HUDEP-2 (cell line): ENCODE results near the gene NME3.
"Not testable (repeated sequence)": the region's sequence is repeated elsewhere in the genome, so short reads cannot be mapped to it uniquely, and the experiment has no call there.

Experiments used
- DNase-seq, 76 experiments: peaks; one replicate each; lab custom pipeline; 2025; ENCODE audit not compliant: unreplicated experiment in 76 of 76; lab: John Stamatoyannopoulos, UW

NME3 gene

DNA sequence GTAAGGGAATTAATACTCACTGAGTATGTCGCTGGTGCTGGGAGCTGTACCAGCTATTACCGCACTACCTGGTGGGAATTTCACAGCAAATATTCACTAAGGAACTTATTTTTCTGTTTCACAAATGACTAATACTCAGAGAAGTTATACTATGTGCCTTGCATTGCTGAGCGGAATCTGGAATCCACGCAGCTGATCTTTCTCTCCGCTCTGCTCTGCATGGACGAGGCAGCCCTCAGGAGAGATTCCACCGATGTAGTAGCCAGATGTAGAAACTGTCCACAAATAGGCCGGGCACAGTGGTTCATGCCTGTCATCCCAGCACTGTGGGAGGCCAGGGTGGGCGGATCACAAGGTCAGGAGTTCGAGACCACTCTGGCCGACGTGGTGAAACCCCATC is 17.1 kb downstream of the NME3 start:
- no peak for DNase-seq

DNA sequence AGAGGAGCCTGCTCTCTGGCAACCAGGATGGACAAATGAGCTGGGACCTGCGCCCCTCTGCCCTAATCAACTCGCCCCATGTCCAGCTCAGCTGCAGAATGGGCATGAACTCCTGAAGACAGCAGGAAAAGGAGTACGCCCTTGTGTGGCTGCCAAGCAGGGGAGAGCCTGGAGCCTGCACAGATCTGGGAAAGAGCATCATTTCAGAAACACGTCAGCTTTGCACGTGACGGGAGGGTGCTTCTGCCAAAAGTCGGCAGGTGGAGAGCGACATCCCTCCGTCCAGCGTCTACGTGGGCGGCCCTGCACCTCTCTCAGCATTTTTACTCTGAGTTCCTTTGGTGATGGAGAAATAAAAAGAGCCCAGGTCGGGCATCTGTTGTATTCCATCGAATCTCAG is 18.5 kb downstream of the NME3 start:
- DNase-seq, result no peak

- no peak for DNase-seq
These were observed 19.4 kb downstream of the NME3 start for GRCh38 chr16:1751946-1752345.

DNA sequence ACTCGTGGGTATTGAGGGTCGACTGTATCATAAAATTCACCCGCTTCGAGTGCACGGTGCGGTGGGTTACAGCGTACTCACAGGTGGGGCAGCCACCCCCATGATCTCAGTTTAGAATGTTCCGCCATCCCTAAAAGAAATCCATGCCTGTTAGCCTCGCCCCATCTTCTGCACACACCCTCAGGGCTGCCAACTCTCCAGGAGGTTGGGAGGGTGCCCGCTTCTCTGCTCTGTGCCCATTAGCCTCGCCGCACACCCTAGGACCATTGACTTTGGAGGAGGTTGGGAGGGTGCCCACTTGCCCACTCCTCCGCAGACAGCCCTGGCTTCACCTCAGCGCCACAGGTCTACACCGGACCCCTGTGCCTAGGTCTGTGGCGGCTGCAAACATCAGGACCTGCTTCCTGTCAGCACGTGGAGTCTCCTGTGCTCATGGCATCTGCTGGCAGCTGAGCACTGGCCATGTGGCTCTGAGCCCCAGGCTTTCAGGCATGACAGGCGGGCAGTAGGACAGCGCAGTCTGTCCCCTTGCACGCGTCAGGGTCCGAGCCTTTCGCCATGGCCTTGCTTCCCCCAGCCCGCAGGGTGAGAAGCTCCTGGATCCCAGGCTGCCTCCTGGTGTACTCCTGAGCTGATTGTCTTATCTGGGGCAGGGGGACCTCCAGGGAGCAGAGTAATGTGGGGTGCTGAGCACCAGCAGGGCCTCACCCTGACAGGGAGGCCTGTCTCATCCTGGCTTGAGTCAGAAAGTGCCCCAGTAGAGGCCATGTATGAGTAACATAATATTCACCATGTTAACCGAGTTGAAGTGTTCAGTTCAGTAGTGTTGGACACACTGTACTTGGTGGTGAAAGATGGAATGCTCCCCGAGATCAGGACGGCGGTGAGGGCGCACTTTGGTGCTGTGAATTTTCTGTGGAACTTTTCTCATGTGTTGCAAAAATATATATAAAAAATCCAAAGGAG is 21.9 kb downstream of the NME3 start:
- no peak for DNase-seq

- DNase-seq, result no peak
These were observed 23.4 kb downstream of the NME3 start for GRCh38 chr16:1747934-1748333.

DNA sequence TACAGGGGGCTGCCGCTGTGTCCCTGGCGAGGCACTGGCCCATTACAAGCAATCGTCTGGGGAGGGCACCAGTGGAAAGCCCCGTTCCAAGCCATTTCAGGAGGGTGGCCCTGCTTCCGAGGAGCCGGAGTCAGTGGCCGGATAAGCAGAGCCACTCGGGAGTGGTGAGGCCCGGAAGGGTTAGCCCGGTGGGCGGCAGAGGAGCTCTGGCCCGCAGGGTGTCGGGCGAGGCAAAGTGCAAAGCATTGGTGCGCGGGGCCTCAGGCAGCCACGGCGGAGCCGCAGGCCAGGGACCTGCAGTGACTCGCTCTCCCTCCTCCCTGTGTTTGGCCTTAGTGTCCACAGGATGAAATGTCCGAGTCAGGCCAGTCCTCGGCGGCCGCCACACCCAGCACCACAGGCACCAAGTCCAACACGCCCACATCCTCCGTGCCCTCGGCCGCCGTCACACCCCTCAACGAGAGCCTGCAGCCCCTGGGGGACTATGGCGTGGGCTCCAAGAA is 24.6 kb downstream of the NME3 start:
- DNase-seq, result no peak

- DNase-seq, result no peak
These were observed 25.2 kb downstream of the NME3 start for GRCh38 chr16:1745900-1746692.

DNA sequence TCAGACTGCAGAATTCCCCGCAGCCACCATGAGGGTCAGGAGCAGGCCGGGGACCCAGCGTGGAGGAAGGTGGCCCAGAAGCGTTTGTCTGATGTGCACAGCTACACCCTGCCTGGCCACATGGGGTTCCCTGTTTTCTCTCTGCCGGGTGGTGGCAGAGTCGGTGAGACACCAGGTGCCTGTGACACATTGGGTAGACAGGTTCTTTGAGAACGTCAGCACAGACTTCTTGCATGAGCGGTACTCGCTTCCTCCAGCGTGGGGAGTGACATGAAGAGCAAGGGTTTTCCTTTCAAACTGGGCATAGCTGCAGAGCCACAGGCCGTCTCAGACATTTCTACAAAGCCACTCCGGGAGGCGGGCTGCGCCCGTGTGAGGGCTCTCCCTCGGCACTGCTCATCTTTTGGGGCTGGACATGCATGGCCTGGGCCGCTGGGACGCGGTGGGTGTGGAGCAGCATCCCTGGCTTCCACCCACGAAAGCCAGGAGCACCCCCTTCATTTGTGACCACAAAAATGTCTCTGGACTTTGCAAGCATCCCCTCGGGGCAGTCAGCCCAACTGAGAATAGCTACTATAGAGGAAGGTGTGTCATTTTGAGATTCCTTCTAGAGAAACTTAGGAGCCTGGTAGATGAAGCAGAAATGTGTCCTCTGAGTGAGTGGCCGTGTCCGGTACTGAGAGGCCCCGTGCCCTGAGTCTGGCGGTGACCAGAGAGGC is 26.0 kb downstream of the NME3 start:
- DNase-seq, result no peak

DNA sequence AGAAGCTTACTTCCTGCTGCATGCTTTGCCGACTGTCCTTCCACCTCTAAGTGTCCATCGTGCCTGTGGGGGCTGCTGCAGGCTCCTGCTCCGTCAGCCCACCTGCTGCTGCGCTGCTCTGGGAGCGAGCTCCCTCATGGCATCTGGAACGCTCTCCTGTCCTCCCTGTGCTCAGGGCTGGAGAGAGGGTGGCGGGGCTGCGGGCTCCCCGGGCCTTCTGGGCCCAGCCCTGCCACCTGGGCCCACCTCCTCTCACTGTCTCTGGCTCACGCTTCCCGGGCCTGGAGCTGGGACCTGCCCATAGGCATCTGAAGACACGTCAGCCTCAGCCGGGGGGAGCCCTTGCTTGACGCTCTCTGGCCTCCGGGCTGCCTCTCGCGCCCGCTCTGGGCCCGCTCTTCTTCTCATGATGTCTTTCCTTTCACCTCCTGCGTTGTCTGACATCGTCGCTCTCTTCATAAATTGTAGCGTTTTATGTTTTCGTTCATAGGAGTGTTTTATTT is 27.0 kb downstream of the NME3 start:
- DNase-seq, result no peak

GRCh38 chr16:1743376-1744337 is 27.7 kb downstream of the NME3 start:
- DNase-seq, result no peak

DNA sequence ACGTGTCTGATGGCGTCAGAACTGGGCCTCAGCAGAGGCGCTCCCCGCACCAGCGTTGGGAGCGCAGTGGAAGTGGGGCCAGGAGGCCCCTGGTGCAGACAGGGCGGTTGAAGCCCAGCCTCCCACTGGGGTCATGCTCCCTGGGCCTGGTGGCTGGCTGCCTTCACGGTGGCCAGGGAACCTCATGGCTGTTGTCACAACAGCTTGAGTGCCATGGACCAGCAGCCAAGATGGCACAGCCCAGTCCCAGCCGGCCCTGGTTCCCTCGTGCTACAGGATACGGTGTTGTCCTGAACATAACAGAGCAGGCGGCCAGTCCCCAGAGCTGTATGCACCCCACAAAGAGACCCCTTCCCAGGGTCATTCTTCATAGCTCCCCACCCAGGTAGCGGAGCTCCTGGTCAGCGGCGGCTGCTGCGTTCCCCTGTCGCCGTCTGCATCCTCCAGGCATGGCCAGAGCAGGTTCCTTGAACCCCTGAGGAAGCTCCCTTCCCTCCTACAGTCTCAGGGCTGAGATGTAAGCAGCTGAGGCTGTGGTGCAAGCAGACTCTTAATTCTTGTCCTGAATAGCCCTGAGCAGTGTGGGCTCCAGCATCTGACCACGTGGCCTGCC is 29.7 kb downstream of the NME3 start:
- no peak for DNase-seq

- DNase-seq, result no peak
These were observed 30.4 kb downstream of the NME3 start for GRCh38 chr16:1740781-1741490.

DNA sequence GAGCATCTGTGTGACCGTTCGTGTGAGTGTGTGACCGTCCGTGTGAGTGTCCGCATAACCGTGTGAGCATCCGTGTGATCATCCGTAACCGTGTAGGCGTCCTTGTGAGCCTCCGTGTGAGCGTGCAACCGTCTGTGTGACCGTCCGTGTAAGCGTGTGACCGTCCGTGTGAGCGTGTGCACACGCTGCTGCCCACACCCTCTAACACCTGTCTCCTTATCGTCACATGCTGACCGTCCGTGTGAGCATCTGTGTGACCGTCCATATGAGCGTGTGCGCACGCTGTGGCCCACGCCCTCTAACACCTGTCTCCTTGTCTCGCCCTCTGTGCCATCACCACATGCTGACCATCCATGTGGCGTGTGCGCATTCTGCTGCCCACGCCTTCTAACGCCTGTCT is 31.1 kb downstream of the NME3 start:
- DNase-seq, result no peak

DNA sequence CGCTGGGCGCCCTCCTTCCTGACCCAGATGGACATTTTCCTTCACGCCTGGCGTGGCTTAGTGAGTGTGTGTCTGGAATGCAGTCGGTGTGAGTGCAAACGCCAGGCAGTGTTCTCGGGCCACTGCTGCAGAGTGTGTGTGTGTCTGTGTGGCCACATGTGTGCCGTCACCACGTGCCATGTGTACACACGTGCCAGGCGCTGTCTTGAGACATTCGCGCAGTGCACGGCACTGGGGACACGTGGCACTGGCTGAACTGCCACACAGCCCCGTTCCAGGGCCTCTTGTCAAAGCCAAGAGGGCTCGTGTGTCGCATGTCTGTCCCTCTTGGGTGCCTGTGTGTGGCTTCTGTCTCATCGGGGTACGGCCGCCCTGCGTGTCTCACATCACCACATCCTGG is 36.5 kb downstream of the NME3 start:
- DNase-seq, result no peak

DNA sequence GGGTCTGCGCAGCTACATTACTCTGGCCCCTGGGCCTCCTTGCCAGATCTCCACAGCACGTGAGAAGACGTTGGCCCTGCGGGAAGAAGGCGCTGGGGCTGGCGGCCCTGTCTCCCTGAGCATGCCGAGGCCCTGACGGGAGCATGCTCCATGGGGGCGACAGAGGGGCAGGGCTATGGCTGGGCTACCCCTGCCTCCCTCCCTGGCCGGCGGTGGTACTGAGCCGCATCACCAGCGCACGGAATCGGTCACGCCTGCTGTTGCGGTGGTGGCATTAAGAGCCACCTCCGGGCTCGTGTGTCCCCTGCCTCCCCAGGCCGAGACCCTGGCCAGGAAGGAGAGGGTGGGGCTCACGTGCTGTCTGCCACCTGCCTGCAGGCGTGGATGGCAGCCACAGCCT is 37.2 kb downstream of the NME3 start:
- no peak for DNase-seq

DNA sequence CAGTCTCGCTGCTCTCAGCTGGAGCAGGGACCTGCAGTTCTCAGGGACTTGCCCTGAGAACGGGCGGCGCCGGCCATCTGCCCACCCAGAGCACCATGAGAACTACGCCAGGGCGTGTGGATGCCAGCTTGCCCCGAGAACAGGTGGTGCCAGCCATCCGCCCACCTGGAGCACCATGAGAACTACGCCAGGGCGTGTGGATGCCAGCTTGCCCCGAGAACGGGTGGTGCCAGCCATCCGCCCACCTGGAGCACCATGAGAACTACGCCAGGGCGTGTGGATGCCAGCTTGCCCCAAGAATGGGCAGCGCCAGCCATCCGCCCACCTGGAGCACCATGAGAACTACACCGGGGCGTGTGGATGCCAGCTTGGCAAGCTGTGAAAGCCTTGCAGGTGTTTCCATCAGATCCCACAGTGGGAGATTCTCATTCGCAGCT is 38.8 kb downstream of the NME3 start:
- not testable (repeated sequence) for DNase-seq

- DNase-seq, result no peak
These were observed 39.3 kb downstream of the NME3 start for GRCh38 chr16:1732071-1732470.

- DNase-seq, result no peak
These were observed 39.7 kb downstream of the NME3 start for GRCh38 chr16:1731603-1732002.

DNA sequence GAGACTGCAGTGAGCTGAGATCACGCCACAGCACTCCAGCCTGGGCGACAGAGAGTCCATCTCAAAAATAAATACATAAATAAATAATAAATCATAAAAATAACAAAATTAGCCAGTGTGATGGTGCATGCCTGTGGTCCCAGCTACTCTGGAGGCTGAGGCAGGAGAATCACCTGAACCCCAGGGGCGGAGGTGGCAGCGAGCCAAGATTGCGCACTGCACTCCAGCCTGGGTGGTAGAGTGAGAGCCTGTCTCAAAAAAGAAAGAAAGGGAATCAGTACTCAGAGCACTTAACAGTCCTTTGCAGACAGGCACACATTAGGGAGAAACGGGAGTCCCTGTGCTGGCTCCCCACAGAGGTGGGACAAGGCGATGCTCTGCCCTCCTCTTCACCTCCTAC is 40.3 kb downstream of the NME3 start:
- no peak for DNase-seq
